Measurements from ENCODE around the gene TSPAN11.

DNA sequence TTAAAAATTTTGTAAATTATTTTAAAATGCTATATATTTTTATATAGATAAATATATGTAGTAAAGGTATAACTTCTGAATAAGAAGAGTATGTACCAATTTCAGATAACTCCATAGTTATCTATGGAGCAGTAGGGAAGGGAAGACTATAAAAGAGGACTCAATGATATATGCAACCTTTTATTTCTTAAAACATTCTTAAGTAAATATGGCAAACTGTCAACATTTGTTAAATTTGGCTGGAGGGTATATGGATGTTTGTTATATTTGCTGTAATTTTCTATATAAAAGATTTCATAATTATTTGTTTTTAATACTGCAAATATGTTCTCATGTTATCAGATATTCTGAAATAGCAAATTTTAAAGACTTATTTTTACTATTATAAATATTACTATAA, 38.3 kb upstream of the TSPAN11 start:
- TF ChIP-seq POLR2AphosphoS5 (IDR thresholded peaks at IDR 0.05; ENCODE audit: borderline replicate concordance, low read depth, low read length): no peak
- TF ChIP-seq EZH2 (IDR thresholded peaks at IDR 0.05): no peak
